ENCODE results near the gene OR10AD1. TPM values are rescaled to one million over a fixed set of nuclear protein-coding genes. Genes with fewer than 3 reads are reported as not detected.

OR10AD1 gene
- total and polyA plus RNA-seq, 9 of the 15 experiments (the other 6 are each of a cell fraction or from before 2014, with no cell fraction given), result not detected

DNA sequence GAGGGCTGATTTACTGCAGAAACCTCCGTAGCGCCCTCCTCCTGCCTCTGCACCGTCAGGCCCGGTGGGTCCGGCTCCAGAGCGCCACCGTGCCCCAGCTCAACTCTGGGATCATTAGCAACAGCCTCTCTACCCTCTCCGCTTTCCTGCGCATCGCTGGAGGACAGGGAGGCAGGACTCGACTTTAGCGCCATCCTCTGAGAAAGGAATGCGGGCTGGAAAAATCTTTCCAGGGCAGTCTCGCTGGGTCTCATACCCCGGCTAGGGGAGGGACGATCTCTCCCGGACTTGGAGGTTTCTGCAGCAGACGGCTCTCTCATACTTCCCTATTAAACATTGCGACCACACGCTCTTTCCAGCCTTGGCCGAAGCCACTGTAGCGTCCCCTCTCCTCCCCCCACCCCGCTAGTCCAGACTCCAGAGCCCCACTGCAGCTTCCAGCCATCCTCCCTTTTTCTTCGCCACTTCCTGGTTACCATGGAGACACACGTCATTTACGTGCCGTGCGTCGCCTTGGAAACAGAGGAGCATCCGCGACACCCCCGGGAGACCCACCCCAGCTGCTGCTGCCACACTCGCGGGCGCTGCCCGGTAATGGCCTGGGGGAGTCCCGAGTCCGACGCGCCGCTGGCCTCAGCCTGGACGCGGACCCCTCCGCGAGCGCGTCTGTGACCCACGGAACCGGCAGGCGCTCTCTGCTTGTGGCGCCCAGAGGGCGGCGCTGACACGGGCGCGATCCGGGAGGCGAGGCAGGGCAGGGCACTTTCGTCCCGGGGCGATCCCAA lies 19.8 kb downstream of the OR10AD1 start, which contains the start of gene CCDC184 (continued):
- TF ChIP-seq ZNF12 (CRISPR knock-in tag; IDR thresholded peaks at IDR 0.05) (peak; percentile 99), POLR2AphosphoS2 (IDR thresholded peaks at IDR 0.05; ENCODE audit: low read length) (no peak), ILF3 (IDR thresholded peaks at IDR 0.05; ENCODE audit: borderline replicate concordance) (no peak), ZNF444 (CRISPR knock-in tag; IDR thresholded peaks at IDR 0.05) (no peak), NFIX (CRISPR knock-in tag; IDR thresholded peaks at IDR 0.05; ENCODE audit: low read depth) (no peak), POLR3G (IDR thresholded peaks at IDR 0.05; ENCODE audit: extremely low read depth, insufficient read length, insufficient replicate concordance) (no peak), GATAD2A (IDR thresholded peaks at IDR 0.05) (no peak), KAT8 (IDR thresholded peaks at IDR 0.05; ENCODE audit: low read depth) (no peak), NFATC3 (IDR thresholded peaks at IDR 0.05) (no peak), POLR2A (conservative IDR thresholded peaks at IDR 0.05) (no peak), MBD2 (IDR thresholded peaks at IDR 0.05; ENCODE audit: borderline replicate concordance, low read depth) (no peak), TARDBP (IDR thresholded peaks at IDR 0.05) (no peak), TOE1 (IDR thresholded peaks at IDR 0.05; ENCODE audit: borderline replicate concordance) (no peak), TOE1 (CRISPR knock-in tag; IDR thresholded peaks at IDR 0.05; ENCODE audit: borderline replicate concordance, low read depth) (no peak), SOX6 (IDR thresholded peaks at IDR 0.05) (no peak), MYBL2 (IDR thresholded peaks at IDR 0.05; ENCODE audit: low read depth) (no peak), MYBL2 (CRISPR knock-in tag; IDR thresholded peaks at IDR 0.05; ENCODE audit: borderline replicate concordance) (no peak), ZNF707 (CRISPR knock-in tag; conservative IDR thresholded peaks at IDR 0.05) (no peak), POLR2H (tag; IDR thresholded peaks at IDR 0.05; ENCODE audit: low read depth) (no peak), U2AF1 (optimal IDR thresholded peaks at IDR 0.05; ENCODE audit: low read depth, low read length) (no peak), NONO (IDR thresholded peaks at IDR 0.05; ENCODE audit: low read depth in 2 of 2, low read length in 1 of 2) (no peak), NBN (IDR thresholded peaks at IDR 0.05; ENCODE audit: low read depth) (no peak)
- TF ChIP-seq, protein P1, sequence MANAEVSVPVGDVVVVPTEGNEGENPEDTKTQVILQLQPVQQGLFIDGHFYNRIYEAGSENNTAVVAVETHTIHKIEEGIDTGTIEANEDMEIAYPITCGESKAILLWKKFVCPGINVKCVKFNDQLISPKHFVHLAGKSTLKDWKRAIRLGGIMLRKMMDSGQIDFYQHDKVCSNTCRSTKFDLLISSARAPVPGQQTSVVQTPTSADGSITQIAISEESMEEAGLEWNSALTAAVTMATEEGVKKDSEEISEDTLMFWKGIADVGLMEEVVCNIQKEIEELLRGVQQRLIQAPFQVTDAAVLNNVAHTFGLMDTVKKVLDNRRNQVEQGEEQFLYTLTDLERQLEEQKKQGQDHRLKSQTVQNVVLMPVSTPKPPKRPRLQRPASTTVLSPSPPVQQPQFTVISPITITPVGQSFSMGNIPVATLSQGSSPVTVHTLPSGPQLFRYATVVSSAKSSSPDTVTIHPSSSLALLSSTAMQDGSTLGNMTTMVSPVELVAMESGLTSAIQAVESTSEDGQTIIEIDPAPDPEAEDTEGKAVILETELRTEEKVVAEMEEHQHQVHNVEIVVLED (CRISPR knock-in tag; IDR thresholded peaks at IDR 0.05), result peak; percentile 33; the same call in 1 of the 2 replicates
- TF ChIP-seq, protein P2, sequence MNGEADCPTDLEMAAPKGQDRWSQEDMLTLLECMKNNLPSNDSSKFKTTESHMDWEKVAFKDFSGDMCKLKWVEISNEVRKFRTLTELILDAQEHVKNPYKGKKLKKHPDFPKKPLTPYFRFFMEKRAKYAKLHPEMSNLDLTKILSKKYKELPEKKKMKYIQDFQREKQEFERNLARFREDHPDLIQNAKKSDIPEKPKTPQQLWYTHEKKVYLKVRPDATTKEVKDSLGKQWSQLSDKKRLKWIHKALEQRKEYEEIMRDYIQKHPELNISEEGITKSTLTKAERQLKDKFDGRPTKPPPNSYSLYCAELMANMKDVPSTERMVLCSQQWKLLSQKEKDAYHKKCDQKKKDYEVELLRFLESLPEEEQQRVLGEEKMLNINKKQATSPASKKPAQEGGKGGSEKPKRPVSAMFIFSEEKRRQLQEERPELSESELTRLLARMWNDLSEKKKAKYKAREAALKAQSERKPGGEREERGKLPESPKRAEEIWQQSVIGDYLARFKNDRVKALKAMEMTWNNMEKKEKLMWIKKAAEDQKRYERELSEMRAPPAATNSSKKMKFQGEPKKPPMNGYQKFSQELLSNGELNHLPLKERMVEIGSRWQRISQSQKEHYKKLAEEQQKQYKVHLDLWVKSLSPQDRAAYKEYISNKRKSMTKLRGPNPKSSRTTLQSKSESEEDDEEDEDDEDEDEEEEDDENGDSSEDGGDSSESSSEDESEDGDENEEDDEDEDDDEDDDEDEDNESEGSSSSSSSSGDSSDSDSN (IDR thresholded peaks at IDR 0.05; ENCODE audit: borderline replicate concordance in 1 of 2, low read depth in 2 of 2, low read length in 2 of 2), result no peak

Measured in K562 (cell line).